Cardiac muscle cell (in vitro differentiated cells and primary cell): Measurements from ENCODE around the gene BAIAP3. TPM values are rescaled to one million over a fixed set of nuclear protein-coding genes. Genes with fewer than 3 reads are reported as not detected.

Source experiments
- DNase-seq, 2 donors: peaks; one replicate each; pipeline versions ENCODE4 v3.0.0 to v3.0.0-alpha.2; 2010 to 2017; ENCODE audit warnings: low read depth in 1 of 2, low spot score in 1 of 2
- H3K27ac ChIP-seq: fragments of 200-600 bp; sonication (generic); 2 replicates; pipeline ENCODE4 v1.5.1; 2016
- H3K27me3 ChIP-seq: fragments of 200-600 bp; sonication (generic); 2 replicates; pipeline ENCODE4 v1.6.0; 2016; ENCODE audit warnings: control low read depth
- H3K36me3 ChIP-seq: fragments of 200-600 bp; sonication (generic); 2 replicates; pipeline ENCODE4 v1.5.1; 2016; ENCODE audit warnings: control low read depth
- H3K4me1 ChIP-seq: fragments of 200-600 bp; sonication (generic); 2 replicates; pipeline ENCODE4 v1.8.1; 2017; ENCODE audit warnings: low read depth, mild to moderate bottlenecking, mixed run types
- H3K4me3 ChIP-seq: fragments of 200-600 bp; sonication (generic); 2 replicates; pipeline ENCODE4 v1.5.1; 2016; ENCODE audit warnings: mild to moderate bottlenecking
- H3K9me3 ChIP-seq: fragments of 200-600 bp; sonication (generic); 2 replicates; pipeline ENCODE4 v1.5.1; 2017; ENCODE audit warnings: low read depth, mild to moderate bottlenecking, control low read depth
- polyA plus RNA-seq: library from polyadenylated mRNA; unstranded; fragments of >200 nt; fragmentation: Nextera tagmentation; extraction: Ambion mirVana; gene quantifications from 2 replicates; pipeline ENCODE4 v1.2.1, GENCODE V29; 2016
- total RNA-seq: library from RNA; depleted of rRNA; stranded (reverse); fragments of >200 nt; gene quantifications from 2 replicates; pipeline ENCODE4 v1.2.3, GENCODE V29; 2016
- TF ChIP-seq, protein P1 (sequence below): IDR thresholded peaks from 2 replicates; pipeline ENCODE4 v1.5.1; 2012; ENCODE audit warnings: low read depth, mild to moderate bottlenecking, low read length

Gene BAIAP3
- total and polyA plus RNA-seq, 2 experiments from 2014 or later = 7.4 to 7.7 TPM

DNA sequence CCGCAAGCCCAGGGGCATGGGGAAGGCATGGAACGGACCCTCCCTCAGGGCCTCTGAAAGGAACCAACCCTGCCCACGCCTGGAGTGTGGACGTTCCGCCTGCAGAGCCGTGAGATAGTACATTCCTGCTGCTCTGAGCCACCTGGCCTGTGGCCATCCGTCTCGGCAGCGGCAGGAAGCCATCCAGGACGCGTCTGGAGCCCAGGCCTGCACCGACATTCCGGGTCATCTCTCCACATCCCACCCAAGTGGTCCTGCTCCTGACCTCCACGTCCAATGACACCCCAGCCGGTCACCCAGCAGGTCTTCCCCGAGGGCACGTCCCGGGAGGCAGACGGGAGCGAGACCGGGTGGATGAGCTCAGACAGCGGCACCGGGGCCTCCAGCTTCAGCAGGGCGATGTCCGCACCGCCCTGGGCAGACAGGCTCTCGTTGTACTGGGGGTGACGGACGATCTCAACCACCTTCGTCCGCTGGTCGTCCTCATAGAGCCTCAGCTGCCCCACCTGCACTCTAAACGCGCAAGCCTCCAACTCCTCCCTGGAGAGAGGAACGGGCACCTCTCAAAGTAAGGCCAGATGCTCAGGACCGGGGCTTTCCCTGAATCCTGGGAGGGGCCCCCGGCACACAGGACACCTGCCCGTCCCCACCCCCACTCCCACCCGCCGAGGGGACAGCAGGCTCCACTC is 45.3 kb upstream of the BAIAP3 start:
- no peak overlapping the region for H3K27ac ChIP-seq
- H3K9me3 ChIP-seq = no peaks in the 10 kb centered on the region
- H3K4me3 ChIP-seq = no peak overlapping the region
- peaks cover 19% of the 10 kb centered on the region for H3K27me3 ChIP-seq
- DNase-seq = peak in 1 of 2 donors; percentile 38
- peaks cover 6% of the 10 kb centered on the region for H3K4me1 ChIP-seq
- no peaks in the 10 kb centered on the region for H3K36me3 ChIP-seq
- TF ChIP-seq, protein P1, sequence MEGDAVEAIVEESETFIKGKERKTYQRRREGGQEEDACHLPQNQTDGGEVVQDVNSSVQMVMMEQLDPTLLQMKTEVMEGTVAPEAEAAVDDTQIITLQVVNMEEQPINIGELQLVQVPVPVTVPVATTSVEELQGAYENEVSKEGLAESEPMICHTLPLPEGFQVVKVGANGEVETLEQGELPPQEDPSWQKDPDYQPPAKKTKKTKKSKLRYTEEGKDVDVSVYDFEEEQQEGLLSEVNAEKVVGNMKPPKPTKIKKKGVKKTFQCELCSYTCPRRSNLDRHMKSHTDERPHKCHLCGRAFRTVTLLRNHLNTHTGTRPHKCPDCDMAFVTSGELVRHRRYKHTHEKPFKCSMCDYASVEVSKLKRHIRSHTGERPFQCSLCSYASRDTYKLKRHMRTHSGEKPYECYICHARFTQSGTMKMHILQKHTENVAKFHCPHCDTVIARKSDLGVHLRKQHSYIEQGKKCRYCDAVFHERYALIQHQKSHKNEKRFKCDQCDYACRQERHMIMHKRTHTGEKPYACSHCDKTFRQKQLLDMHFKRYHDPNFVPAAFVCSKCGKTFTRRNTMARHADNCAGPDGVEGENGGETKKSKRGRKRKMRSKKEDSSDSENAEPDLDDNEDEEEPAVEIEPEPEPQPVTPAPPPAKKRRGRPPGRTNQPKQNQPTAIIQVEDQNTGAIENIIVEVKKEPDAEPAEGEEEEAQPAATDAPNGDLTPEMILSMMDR = no peak

DNA sequence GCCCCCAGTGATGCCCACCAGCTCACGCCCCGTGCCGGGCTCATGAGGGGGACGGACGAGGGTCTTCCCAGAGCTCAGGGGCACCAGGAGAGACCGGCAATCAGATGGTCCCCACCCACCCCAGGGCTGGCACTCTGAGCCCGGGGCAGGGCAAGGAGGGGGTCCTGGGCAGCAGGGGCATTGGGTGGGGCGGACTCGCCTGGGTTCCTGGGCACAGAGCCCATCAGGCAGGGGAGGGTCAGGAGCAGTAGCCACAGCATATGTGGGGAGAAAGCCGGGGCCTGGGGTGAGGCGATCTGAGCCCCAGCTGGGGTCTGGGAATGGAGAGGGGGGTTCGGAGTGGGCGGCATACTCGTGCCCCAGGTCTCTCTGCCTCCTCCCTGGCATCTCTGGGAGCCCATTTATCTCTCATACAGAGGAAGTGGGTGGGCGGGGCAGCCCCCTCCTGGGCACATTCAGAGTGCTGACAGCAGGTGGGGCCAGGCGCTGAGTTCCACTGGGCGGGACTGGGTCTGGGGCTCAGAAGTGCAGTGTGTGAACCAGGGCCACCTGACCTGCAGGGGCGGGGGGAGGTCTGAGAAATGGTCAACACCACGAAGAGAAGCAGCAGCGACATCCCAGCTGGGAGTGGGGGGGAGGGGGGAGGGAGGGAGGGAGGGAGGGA is 44.5 kb upstream of the BAIAP3 start:
- Histone ChIP-seq H3K4me3 (no peak overlapping the region), H3K4me1 (peaks cover 6% of the 10 kb centered on the region)

DNA sequence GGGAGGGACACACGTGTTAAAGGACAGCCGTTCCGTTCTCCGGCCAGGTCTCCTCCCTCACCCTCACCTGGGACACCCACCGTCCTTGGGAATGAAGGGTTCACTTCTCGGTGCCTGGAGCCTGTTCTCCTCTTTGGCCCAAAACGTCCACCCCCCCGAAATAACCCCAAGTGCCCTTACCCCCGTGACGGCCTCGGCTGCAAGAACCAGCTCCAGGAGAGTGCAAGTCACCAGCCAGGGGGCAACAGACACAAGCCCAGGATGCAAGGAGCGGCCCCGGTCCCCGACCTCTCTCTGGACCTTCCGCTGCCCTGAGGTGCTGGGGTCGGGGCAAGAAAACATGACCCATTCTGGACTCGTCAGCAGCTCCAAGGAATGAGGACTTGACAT is 44.0 kb upstream of the BAIAP3 start:
- TF ChIP-seq, protein P1 = no peak
- no peak overlapping the region for H3K4me3 ChIP-seq
- H3K9me3 ChIP-seq = no peaks in the 10 kb centered on the region
- no peaks in the 10 kb centered on the region for H3K36me3 ChIP-seq
- peaks cover 6% of the 10 kb centered on the region for H3K4me1 ChIP-seq
- H3K27me3 ChIP-seq = peaks cover 19% of the 10 kb centered on the region
- no peak for DNase-seq
- no peak overlapping the region for H3K27ac ChIP-seq

More for the DNA sequence above, 44.5 kb upstream of the BAIAP3 start:
- H3K27ac ChIP-seq = no peak overlapping the region
- peaks cover 19% of the 10 kb centered on the region for H3K27me3 ChIP-seq
- TF ChIP-seq, protein P1 = no peak
- H3K9me3 ChIP-seq = no peaks in the 10 kb centered on the region
- H3K36me3 ChIP-seq = no peaks in the 10 kb centered on the region
- DNase-seq = peak in 1 of 2 donors; percentile 85

DNA sequence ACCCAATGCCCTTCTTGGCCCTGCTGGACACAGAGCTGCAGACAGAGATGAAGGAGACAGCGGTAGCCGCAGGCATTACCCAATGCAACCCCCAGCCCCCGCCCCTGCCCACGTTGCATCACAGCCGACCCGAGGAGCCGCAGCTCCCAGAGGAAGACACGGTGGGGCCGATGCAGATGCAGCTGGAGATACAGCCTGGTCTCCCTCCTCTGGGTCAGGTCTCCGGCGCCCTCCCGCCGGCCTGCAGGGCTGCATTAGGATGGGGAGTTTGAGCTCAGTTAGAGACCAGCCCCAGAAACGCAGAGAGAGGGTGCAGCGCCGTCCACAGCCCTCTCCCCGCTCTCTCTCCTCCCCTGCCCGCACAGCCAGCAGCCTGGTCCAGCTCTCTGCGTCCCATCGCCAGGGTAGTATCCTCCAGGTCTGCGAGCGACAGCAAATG is 43.4 kb upstream of the BAIAP3 start:
- Histone ChIP-seq H3K9me3 (no peaks in the 10 kb centered on the region), H3K36me3 (no peaks in the 10 kb centered on the region), H3K4me1 (peaks cover 6% of the 10 kb centered on the region), H3K4me3 (no peak overlapping the region), H3K27ac (no peak overlapping the region), H3K27me3 (peaks cover 19% of the 10 kb centered on the region)
- TF ChIP-seq, protein P1 = no peak
- DNase-seq = peak in 1 of 2 donors; percentile 41

DNA sequence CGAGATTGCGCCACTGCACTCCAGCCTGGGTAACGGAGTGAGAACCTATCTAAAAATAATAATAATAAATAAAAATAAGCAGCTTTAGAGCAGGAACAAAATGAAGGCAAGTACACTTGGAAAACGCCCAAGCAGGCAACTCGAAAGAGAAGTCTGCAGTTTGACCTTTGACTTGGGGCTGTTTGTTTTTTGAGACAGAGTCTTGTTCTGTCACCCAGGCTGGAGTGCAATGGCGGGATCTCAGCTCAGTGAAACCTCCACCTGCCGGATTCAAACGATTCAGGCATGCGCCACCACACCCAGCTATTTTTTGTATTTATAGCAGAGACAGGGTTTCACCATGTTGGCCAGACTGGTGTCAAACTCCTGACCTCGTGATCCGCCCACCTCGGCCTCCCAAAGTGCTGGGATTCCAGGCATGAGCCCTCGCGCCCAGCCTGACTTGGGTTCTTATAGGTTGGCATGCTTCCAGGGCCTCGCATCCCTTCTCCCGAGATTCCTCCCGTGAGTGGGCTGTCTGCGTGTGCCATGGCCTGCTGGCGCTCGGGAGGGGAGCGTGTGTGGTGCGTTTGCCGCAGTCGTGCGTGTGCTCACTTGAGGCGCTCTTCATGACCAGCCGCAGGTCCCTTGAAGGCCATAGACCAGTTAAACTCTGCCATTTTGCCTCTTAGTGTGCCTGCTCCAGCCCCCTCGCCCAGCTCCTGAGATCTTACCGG is 42.4 kb upstream of the BAIAP3 start:
- H3K9me3 ChIP-seq = no peaks in the 10 kb centered on the region
- DNase-seq = no peak
- no peaks in the 10 kb centered on the region for H3K36me3 ChIP-seq
- TF ChIP-seq, protein P1 = no peak
- peaks cover 19% of the 10 kb centered on the region for H3K27me3 ChIP-seq
- no peak overlapping the region for H3K27ac ChIP-seq
- H3K4me1 ChIP-seq = peaks cover 6% of the 10 kb centered on the region
- H3K4me3 ChIP-seq = no peak overlapping the region
